Retina (tissue), 1 donor: ENCODE data around the gene CACNA1I.

Experiments used
- DNase-seq: peaks from one replicate; pipeline ENCODE4 v3.0.0-alpha.2; 2016

CACNA1I gene

DNA sequence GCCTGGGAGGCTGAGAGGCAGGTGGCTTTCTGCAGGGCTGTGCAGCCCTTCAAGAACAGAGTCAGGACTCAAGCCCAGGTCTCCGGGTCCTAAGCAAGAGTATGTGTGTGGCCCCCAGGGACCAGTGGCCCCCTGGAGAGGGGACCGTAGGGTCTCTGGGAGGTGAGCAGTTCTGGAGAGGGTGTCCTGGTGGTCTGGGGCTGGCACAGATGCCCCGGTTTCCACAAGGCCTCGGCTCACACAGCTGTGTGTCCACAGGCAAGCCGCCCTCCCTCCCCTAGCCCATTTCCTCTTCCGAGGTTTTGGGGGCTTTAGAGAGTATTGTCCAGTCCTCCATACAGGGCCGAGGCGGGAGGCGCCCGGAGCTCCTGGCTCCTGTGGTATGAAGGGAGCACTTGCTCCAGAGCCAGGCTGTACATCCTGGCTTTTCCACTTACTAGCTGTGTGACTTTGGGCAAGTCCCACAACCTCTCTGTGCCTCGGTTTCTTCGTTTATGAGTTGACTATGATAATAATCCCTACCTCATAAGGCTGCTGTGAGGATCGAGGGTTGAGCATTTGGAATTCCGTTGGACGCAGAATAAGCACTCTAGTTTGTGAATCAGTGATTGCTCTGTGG lies 34.6 kb upstream of the CACNA1I start:
- DNase-seq, result no peak

GRCh38 chr22:39536711-39537110 lies 33.8 kb upstream of the CACNA1I start:
- DNase-seq, result no peak

- no peak for DNase-seq
These were observed 32.6 kb upstream of the CACNA1I start for GRCh38 chr22:39537975-39538374.

DNA sequence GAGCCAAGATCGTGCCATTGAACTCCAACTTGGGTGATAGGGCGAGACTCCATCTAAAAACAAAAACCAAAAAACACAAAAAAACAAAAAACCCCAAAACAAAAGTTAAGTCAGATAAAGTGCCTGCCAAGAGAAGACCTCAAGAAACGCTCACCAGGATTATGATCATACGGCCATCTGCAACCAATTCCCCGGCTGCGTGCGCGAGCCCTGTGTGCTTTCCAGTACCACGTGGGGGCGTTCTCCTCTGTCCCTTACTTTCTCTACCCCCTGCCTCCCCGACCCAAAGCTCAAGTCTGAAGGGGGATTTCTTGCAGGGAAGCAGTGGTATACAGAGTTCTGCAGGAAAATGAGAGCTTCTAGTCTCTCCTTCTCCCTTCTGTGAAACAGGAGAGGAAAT lies 27.5 kb upstream of the CACNA1I start:
- peak; percentile 63 for DNase-seq

DNA sequence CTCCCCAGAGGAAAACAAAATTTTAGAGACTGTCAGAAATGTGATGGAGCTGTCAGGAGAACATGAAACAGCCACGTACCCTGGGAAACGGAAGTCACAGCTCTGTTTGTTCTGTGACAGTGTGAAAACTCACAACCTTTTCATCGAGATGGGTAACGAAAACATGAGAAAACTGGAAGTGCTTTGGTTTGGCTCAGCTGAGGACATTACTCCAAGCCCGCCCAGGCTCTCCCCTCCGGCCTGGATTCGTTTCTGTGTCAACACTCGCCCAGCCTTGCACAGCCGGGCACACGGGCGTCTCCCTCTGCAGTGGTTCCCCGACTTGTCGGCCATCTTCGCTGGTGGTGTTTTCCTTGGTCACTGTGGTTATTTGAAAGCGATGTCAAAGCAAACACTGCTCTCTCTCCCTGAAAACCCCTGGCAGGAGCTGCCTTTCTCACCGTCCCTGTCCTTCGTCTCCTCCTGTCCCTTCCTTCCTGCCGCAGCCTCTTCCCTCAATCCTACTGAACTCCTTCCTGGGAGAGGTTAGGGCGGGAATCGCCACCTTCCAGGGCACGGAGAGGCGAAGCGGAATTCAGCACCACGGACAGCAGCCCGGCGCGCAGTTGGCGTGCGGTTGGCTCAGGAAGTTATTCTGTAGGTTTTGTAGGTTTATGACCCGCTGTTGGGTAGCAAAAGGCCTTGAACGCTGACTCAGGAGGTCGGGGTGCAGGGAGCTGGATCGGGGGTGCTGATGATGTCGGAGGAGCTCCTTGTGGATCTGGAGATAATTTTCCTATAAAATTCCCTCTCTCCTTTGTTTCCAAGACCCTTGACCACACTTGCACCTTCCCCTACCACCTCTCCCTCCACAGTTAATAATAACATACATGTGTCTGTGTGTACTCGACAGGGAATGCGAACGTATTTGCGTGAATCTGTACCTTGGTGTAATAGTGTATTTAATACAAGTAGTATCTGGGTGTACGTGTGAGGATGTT lies 24.9 kb upstream of the CACNA1I start:
- DNase-seq, result peak; percentile 76

GRCh38 chr22:39546889-39547586 lies 23.5 kb upstream of the CACNA1I start:
- DNase-seq, result no peak

DNA sequence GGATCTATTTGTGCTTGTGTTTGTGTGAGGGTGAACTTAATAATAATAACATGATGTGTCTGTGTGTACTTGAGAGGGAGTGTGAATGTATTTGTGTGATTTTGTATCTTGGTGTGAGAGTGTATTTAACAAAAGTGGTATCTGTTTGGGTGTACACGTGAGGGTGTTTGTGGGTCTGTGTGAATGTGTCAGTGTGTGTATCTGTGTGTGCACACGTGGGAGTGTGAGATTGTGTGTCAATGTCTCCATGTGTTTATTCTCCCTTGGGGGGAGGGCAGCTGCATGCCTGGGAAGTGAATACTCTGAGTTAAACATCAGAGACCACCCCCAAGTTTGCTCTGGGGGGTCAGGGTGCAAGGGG lies 23.0 kb upstream of the CACNA1I start:
- DNase-seq, result no peak

- no peak for DNase-seq
These were observed 17.1 kb upstream of the CACNA1I start for GRCh38 chr22:39553429-39553828.

DNA sequence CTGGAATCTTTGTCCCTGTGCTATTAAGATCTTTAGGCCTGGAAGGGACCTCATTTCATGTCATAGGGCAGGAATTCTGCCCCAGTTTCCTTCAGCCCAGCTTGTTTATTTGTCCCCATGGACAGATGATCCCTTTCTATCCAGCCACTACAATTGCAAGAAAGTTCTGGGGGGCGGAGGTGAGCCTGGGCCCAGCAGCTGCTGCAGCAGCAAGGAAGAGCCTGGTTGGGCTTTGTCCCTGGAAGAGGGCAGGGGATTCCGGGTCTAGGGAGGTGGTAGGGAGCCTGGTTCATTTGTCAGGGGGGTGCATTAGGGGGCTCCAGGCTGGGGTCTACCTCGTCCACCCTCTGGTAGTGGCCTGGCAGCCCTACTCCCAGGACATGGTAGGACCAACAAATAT lies 16.4 kb upstream of the CACNA1I start:
- no peak for DNase-seq

- peak; percentile 59 for DNase-seq
These were observed 13.3 kb upstream of the CACNA1I start for GRCh38 chr22:39556970-39557841.

DNA sequence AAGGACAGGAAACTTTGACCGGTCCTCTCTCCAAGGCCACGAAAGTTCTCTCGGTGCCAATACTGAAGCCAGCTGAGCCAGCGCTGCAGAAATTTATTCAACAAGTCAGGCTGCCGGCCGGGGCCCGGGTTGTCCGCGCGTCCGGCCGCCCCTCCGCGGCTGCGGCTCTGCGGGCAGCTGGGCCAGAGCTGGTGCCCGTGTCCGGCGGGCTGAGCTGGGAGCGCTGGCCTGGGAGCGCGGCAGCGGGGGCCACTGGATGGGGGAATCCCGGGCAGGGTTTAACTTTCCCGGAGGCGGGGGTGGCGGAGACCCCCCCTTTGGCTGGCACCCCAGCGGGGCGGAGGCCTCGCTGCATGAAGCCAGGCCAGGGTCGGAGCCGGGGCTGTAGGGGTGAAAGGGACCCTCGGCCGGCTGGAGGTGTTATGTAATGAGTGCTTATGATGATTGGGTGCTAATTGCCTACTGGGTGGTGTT lies 12.3 kb upstream of the CACNA1I start:
- no peak for DNase-seq

- DNase-seq, result no peak
These were observed 11.6 kb upstream of the CACNA1I start for GRCh38 chr22:39558950-39559349.

GRCh38 chr22:39559456-39560105 lies 11.0 kb upstream of the CACNA1I start:
- DNase-seq, result peak; percentile 58

DNA sequence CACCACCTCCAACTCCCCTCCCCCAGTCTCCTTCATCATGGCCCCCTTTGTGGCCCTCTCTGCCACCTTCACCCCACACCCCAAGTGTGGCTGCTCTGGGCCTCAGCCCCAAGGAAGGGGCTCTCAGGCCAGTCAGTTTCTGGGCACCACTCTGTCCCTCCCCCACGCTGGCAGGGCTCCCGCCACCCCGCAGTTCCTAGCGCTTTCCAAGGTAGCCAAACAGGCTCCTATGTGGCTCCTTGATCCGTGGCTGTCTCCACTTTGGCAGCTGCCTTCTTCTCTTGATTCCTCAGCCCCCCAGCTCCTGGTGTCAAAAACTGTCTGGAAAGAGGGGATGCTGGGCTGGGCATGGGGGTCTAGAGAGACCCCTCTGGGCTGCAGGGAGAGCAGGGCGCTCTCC lies 10.4 kb upstream of the CACNA1I start:
- no peak for DNase-seq

DNA sequence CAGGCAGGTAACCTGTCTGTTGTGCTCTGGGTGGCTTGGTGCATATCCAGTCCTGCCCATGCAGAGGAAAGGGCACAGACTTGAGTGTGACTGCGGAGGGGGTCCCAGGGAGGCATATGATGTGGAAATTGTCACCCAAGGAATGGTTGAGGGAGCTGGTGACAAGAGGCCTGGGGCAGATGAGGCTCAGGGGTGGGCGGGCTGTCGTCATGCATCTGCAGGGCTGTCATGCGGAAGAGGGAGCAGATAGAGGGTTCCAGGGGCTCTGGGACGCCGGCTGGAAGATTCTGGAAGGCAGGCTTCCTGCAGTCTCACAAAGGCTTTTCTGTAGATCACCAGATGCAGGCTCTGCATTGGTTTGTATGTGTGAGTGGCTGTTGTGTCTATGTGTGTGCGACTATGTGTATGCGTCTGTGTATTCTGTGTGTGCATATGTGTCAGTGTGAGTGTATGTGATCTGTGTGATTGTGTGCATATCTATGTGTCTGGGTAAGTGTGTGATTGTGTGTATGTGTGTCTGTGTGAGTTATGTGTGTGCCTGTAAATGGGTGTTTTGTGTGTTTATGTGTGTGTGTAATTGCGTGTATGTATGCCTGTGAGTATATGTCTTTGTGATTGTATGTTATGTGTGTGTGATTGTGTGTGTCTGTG lies 7.6 kb upstream of the CACNA1I start:
- no peak for DNase-seq

DNA sequence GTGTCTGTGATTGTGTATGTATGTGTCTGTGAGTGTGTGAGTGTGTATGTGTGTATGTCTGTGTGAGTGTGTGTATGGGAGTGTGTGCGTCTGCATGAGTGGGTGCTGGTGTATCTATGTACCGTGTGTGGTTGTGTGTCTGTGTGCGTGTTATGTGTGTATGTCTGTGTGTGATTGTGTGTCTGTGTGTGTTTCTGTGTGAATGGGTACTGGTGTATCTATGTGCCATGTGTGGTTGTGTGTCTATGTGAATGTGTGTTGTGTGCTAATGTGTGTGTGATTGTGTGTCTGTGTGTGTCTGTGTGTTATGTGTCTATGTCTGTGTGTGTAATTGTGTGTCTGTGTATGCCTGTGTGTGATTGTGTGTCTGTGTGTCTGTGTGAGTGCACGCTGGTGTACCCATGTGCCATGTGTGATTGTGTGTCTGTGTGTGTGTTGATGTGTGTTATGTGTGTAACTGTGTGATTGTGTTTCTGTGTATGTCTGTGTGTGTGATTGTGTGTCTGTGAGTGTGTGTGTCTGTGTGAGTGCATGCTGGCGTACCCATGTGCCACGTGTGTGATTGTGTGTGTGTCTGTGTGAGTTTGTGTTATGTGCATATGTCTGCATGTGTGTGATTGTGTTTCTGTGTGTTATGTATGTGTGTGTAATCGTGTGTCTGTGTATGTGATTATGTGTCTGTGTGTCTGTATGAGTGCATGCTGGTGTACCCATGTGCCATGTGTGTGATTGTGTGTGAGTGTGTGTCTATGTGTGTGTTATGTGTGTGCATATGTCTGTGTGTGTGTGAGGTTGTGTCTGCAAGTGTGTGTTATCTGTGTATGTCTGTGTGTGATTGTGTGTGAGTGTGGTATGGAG lies 6.8 kb upstream of the CACNA1I start:
- DNase-seq, result no peak

DNA sequence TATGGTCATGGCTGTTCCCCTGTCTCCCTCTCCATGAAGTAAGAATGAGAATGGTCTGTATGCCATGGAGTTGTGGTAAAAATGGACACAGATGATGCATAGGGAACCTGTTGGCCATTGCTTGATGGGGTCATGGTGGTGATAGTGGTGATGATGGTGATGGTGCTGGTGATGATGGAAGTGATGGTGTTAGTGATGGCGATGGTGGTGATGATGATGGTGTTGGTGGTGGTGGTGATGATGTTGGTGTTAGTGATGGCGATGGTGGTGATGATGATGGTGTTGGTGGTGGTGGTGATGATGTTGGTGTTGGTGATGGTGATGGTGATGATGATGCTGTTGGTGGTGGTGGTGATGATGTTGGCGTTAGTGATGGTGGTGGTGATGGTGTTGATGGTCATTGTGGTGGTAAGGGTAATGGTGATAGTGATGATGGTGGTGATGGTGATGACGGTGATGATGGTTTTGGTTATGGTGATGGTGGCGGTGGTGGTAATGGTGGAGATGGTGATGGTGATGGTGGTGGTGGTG lies 5.1 kb upstream of the CACNA1I start:
- DNase-seq, result no peak

DNA sequence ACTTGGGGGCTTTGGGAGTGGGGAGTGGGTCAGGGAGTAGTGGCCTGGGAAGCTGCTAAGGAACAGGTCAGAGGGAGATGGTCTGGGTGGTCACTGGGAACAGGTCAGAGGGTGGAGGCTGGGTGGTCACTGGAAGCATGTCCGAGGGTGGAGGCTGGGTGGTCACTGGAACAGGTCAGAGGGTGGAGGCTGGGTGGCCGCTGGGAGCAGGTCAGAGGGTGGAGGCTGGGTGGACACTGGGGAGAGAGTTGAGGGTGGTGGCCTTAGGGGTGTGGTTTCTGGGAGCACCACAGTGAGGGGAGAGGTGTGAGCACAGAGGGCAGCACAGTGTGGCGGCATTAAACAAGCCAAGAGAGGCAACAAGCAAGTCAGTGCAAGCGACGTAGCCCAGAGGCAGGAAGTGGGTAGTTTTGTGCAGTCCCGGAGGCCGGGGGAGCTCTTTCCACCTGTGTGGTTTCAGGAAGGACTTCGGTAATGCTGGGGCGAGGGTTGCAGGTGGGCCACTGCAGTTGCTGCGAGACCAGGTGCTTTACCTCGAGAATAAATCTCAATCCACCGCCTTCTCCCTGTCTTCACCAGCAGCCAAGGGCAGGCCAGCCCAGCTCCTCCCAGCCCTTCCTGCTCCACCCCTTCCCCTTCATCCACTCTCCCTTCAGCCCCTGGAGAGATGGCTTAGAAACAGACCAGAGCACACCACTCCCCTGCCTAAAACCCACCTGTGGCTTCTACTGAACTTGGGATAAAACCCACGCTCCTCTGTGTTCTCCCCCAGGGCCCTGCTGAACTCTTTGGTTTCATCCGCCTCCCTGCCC lies 3.2 kb upstream of the CACNA1I start:
- no peak for DNase-seq

DNA sequence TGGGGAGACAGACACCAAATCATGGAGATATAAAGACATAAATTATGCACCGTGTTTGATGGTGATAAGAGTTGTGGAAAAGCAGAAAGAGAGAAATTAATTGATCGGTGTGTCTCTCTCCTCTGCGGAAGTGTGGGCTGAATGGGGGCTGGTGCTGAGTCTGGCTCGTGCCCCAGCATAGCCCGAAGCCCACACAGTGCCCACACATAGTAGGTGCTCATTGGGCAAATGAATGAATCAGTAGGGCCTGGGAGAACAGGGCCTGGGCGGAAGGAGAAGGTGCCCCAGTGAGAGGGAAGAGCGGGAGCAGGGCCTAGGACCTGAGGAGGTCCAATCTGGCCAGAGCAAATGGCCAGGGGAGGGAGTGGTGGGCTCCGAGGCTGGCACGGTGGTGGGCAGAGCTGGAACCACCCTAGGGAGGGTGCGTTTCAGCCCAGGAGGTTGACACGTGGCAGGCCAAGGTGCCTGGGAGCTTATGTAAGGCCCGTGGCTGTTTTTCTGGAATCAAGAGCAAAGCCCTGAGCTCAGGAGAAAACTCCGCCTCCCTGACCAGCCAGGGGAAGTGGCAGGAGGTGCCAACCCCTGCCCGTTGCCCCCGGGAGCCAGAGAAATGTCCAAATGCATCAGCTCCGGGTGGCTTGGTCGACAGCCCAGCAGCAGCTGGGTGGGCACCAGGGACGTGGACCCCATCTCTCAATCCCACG lies 2.1 kb upstream of the CACNA1I start:
- no peak for DNase-seq
